ENCODE results near the gene AP4S1.
"Not testable (repeated sequence)": the region's sequence is repeated elsewhere in the genome, so short reads cannot be mapped to it uniquely, and the experiment has no call there.

AP4S1 gene

DNA sequence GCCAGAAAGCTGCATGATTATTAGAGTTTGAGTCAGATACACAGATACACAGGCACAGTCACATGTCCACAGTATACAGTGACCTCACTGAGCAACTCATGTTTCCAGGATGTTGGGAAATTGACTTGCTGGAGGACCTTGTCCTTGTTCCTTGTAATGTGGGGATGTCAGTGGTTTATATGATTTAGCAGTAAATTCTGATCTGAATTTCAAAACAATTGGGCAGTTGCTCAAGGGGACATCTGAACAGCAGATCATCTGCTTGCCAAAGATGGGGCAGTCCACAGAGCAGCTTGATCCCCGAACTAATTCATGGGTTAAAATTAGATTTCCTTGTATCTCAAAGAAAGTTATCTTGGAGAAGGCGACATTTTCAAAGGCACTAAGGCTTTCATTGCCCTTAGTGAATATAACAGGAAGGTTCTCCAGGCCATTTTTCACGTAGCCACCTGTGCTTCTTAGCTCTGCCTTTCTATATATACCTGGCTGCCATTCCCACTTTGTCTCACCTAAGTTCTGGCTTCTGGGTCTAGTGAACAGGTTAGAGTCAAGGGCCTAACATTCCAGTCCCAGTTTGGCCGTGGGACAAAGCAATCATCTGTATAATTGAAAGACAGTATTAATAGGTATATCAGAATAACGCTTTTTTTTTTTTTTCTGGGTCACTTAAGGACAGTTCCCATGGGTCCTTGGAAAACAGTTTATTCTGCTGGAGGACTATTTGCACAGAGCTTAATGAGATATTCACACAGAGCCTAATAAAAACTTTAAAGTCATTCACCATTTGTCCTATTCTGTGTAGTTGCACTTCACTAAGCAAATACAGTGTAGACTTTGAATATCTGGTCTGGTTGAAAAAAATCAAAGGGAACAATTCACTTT is 65.7 kb downstream of the AP4S1 start:
- DNase-seq, result no peak

DNA sequence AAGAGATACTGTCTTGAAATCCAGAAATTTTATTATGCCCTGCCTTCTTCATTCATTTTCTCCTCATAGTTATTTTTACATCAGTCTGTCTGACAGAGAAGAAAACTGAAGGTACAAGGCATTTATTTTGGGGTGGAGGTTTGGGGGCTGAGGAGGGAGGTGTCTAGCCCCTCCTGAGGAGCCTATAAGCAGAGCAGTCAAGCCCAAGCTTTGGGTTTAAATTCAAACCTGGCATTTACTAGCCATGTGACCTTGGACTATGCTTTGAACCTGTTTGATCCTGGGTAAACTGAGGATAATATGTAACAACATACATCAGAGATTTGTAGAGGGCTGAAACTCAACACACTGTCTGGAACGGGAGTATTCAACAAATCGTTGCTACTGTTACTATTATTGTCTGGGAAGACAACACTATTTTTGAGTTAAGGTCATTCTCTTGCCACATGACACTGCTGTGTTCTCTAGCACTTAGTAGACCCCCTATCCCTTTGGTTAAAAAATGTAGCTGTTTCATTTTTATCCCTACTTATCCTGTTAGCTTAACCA is 66.8 kb downstream of the AP4S1 start:
- no peak for DNase-seq

DNA sequence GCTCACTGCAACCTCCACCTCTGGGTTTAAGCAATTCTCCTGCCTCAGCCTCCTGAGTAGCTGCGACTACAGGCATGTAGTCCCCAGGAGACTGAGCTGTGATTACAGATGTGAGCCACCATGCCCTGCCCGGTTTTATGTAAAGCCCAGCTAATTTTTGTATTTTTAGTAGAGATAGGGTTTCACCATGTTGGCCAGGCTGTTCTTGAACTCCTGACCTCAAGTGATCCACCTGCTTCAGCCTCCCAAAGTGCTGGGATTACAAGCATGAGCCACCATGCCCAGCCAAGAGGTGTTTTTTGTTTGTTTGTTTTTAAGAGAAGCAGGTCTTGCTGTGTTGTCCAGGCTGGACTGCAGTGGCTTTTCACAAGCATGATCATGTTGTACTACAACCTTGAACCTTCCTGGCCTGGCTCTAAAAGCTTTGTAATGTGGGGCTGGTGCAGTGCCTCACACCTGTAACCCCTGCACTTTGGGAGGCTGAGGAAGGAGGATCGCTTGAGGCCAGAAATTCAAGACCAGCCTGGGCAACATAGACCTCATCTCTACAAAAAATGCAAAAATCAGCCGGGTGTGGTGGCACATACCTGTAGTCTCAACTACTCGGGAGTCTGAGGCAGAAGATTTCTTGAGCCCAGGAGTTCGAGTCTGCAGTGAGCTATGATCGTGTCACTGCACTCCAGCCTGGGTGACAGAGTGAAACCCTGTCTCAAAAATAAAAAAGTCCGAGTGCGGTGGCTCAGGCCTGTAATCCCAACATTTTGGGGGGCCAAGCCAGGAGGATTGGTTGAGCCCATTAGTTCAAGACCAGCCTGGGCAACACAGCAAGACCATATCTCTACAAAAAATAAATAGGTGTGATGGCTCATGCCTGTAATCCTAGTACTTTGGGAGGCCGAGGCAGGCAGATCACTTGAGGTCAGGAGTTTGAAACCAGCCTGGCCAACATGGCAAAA is 68.7 kb downstream of the AP4S1 start:
- DNase-seq, result not testable (repeated sequence)

DNA sequence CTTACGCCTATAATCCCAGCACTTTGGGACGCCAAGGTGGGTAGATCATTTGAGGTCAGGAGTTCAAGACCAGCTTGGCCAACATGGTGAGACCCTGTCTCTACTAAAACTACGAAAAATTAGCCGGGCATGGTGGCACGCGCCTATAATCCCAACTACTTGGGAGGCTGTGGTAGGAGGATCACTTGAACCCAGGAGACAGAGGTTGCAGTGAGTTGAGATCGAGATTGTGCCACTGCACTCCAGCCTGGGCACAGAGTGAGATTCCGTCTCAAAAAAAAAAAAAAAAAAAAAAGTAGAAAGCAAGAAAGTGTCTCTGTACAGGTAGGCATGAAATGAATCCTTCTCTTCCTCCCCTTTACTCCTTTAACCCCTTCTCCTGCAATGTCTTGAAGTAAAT is 70.4 kb downstream of the AP4S1 start:
- not testable (repeated sequence) for DNase-seq

DNA sequence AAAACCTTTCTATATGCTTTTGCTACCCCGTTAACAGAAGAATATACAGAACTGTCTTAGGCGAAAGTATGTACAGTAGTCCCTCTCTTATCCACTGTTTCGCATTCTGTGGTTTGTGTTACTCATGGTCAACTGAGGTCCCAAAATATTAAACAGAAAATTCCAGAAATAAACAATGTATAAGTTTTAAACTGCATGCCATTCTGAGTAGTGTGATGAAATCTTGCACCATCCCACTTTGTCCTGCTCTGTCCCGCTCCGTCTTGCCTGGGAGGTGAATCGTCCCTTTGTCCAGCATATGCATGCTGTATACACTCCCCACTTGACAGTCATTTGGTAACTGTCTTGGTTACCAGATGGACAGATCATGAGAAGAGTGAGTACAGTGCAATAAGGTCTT is 70.8 kb downstream of the AP4S1 start:
- DNase-seq, result no peak

DNA sequence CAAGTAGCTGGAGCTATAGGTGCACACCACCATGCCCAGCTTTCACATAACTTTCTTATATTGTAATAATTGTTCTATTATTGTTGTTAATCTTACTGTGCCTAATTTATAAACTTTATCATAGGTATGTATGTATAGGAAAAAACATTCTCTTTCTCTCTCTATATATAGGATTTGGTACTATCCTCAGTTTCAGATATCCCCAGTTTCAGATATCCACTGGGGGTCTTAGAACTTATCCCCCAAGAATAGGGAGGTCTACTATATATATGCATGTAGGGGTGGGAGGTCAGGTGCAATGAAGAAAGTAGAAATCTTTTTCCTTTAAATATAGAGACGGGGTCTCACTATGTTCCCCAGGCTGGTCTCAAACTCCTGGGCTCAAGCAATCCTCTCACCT is 71.6 kb downstream of the AP4S1 start:
- DNase-seq, result no peak

DNA sequence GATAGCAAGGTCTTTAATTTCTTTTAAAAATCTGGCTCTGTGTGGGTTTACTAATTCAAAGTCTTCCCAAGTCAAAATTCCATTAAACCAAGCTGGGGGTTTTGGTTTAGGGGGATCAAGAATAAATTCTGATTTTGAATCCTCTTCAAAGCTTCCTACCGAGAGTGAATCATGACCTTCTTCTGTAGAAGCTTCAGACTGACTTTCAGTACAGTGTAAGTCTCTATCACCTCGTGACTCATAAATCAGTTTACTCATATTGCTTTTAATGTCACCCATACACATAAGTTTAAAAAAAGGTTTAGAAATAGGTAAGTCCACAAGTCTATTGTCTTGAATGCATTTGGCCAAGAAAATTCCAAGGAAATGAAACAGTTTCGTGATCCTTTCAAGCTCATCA is 81.3 kb downstream of the AP4S1 start:
- DNase-seq, result no peak

DNA sequence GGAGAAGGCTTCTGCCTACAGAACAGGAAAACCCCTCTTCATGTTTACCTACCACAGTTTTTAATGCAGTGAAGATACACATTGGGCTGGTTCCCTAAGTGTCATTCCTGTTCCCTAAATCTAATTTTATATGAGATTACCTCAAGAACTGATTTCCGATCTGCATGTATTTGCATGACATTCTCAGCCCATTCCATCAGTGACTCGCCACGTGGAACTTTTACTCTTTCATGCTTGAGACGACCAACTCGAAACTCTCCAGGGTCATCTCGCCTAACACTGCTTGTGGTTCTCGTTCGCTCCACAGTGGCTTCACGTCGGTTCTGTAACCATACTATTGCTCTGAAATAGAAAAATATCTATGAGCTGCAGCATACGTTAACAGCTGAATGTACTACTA is 83.8 kb downstream of the AP4S1 start:
- DNase-seq, result no peak

DNA sequence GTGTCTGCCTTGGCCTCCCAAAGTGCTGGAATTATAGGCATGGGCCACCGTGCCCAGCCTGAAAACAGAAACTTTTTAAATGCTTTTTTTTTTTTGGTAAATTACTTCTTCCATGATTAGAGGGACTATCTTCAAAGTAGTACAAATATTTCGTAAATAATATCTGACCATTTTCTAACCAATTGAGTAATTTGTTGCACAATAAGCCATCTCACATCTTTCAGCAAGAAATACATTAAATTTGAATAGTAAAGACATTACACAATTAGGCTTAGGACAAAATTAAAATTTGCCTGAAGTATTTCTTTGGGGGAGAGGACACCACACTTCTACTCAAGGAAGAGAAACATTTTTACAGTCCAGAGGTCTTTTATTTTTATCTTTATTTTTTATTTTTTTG is 85.4 kb downstream of the AP4S1 start:
- DNase-seq, result no peak

DNA sequence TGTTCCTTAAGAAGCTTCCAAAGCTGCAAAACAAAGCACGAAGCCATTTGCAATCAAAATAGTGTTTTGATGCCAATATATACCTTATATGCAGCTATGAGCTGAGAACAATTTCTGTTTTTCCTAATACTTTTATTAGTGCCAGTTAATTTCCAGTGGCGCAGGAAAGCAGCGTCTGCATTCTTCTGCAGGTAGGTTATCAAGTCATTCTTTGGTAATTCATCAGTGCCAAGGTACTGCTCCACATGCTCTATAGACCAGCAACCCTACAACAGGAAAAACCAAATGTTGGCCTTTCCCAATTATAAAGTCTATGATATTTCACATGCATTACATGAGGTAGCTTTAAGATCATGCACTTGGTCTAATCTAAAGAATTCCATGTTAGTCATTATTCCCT is 88.3 kb downstream of the AP4S1 start:
- no peak for DNase-seq

DNA sequence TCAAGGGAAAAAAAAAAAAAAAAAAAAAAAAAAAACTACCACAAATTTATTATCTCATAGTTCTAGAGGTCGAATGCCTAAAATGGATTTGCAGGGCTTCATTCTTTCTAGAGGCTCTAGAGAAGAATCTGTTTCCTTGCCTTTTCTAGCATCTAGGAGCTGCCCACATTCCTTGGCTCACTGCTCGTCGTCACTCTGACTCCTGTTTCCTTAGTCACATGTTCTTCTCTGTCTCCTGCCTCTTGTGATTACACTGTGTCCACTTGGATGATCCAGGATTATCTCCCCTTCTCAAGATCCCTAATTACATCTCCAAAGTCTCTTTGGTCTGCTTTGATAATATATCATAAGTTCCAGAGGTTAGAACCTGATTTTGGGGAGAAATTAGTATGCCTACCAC is 93.4 kb downstream of the AP4S1 start:
- DNase-seq, result no peak

DNA sequence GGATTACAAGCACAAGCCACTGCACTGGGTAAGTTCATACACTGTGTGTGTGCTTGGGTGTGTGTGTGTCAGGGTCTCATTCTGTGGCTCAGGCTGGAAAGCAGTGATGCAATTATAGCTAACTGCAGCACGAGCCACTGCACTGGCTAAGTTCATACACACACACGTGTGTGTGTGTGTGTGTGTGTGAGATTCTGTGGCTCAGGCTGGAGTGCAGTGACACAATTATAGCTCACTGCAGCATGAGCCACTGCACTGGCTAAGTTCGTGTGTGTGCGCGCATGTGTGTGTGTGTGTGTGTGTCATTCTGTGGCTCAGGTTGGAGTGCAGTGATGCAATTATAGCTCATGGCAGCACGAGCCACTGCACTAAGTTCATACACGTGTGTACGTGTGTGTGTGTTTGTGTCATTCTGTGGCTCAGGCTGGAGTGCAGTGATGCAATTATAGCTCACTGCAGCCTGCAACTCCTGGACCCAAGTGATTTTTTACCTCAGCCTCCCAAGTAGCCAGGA is 96.7 kb downstream of the AP4S1 start:
- DNase-seq, result no peak

DNA sequence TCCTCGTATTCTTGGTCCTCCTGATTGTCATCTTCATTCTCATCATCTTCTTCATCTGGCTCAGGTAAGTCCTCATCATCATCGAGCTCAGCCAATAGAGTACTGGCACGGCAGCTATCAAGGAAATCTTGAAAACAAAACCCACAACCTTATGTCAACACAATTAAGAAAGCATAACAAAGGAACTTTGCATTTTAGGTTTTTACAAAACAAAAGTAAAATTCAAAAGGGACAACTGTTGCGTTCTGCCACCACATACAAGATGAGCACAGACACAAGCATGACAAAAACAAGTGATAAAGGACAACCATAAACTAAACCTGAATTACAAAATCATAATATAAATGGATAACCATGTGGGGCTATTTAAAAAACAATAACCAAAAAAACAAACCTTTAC is 97.5 kb downstream of the AP4S1 start:
- DNase-seq, result no peak

DNA sequence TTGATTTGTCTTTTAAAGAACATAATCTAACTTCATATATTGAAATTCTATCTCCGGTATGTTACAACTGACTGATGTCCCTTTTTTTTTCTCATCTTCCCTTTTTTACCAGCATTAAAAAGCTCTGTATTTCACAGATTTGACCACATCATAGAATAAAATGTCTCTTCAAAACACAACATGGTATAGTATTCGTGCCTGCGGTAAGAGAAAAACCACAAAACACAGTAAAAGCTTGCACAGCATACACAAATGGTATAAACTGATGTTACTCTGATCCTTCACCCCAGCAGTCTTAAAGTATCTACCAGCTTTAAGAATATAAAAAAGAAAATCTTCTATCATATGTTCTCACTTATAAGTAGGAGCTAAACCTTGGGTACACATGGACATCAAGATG is 98.7 kb downstream of the AP4S1 start:
- DNase-seq, result no peak

DNA sequence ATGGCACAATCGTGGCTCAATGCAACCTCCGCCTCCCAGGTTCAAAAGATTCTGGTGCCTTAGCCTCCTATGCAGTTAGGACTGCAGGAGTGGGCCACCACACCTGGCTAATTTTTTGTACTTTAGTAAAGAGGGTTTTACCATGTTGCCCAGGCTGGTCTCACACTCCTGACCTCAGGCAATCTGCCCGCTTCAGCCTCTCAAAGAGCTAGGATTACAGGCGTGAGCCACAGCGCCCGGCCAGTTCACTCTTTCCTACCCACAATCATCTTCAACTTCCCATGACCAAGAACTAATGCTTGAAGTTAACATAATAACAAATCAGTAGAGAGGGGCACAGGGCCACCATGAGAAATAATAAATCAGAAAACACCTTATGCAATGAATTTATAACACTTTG is 99.8 kb downstream of the AP4S1 start:
- DNase-seq, result no peak

DNA sequence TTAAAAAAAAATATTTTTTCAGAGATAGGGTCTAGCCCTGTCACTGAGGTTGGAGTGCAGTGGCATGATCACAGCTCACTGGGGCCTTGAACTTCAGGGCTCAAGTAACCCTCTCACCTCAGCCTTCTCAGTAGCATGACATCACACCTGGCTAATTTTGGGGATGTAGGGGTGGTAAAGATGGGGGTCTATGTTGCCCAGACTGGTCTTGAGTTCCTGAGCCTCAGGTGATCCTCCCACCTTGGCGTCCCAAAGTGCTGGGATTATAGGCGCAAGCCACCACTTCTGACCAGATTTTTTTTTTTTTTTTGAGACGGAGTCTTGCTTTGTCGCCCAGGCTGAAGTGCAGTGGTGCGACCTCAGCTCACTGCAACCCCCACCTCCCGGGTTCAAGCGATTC is 101.2 kb downstream of the AP4S1 start:
- DNase-seq, result no peak

DNA sequence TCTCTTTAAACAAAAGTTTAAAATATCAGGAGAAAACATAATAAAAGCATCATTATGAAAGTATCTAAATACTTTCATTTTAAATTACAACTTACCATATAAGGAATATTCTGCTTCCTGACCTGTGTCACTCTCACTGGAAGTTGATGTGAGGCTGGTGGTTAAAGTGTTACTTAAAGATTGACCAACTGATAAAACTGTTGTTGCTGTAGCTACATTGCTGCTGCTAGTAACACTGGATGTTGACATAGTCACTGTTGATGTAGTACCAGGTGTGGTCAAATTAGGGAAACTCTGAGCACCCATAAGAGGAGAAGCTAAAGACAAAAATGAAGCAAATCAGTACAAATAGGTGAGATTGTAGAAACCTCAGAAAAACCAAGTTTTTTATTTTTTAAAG is 102.2 kb downstream of the AP4S1 start:
- DNase-seq, result no peak

DNA sequence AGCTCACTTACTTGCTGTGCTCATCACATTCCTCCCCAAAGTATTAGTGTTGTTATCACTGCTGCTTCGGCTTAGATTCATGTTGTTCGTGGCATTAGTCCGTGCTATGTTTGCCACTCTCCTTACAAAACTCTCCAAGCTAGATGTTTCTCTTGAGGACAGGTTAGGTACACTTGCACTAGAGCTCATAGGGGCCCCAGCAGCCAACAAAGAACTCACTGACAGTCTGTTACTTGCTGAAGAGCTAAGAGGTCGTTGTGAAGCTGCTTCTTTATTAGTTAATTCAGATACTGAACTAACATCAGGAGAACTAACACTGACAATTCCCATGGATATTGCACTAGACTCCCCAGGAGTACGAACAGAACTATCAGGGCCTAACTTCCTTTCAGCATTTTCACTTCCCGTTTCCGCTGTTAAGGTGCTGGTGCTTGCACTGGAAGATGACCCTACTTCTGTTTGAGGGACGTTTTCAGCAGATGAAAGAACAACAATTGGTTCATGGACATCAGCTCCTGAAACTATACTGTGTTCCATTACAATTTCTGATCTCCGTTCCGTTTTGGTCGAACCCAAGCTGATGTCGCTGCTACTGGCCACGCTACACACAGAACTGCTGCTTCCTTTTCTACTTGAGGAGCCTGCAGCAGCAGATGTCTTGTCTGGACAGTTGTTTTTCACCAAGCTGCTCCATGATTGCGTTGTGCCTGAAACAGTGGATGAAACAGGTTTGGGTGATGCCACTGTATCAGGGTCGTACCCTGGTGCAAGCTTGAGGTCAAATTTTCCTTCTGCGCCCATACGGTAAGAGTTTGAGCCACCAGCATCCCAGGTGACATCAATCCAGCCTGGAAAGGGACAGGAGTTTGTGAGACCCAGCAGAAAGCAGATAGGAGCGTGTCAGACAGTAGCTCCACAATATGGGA is 103.4 kb downstream of the AP4S1 start:
- DNase-seq, result no peak

DNA sequence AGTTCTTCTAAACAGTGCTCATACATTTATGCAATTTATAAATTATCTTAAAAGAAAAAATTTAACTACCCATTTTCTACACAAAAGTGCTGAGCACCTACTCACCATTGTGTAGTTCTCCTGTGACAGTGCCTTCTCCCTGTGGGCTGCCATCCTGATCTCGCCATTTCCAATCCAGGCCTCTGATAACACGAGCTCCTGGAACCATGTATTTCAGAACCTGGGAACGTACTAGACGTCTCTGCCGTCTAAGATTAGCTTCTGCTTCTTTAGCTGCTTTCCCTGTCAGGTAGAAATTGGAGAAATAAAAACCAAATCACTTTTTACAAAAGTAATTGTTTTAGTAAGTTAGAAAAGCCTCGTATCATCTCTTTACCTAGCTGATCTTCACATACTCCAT is 107.7 kb downstream of the AP4S1 start:
- DNase-seq, result no peak

DNA sequence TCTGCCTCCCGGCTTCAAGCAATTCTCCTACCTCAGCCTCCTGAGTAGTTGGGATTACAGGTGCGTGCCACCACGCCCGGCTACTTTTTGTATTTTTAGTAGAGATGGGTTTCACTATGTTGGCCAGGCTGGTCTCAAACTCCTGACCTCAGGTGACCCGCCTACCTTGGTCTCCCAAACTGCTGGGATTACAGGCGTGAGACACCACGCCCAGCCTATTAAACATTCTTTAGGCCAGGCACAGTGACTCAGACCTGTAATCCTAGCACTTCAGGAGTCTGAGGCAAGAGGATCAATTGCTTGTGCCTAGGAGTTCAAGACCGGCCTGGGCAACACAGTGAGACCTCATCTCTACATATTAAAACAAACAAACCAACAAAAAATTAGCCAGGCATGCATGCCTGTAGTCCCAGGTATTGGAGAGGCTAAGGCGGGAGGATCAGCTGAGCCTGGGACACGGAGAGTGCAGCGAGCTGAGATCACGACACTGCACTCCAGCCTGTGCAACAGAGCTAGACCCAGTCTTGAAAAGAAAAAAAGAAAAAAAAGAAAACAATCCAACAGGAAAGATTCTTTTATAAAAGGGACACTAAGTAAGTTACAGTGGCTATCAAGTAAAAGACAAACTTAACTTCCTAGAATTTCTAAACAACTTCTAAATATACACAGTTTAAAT is 111.9 kb downstream of the AP4S1 start:
- DNase-seq, result no peak

DNA sequence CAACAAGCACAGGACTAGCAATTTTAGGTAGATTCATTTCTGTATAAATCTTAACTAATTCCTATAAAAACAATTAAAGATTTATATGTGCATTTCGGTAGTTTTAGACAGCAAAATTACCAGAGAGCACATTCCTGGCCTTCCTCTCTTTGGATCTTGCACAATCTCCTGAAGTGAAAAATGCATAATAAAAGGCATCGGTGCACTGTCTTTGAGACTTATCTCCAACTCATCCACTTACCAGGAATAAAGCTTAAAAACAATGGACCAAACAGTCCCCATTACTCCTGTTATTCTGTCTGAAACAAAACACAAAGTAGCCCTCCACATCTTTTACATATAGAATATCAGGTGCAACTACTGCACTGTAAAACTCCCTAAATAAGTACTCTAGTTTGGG is 112.9 kb downstream of the AP4S1 start:
- DNase-seq, result no peak
